K562 (cell line): ENCODE measurements around the gene TEPSIN. TPM values are rescaled to one million over a fixed set of nuclear protein-coding genes. Genes with fewer than 3 reads are reported as not detected.

ENCODE experiments used
- ATAC-seq: fragments of 200-7000 bp; cut with Tn5 transposase; 3 replicates; pipeline ENCODE4 v1.9.1; 2020; ENCODE audit warnings: moderate library complexity
- BruUV-seq: library from RNA; stranded (reverse); fragments of 400-500 nt; replicated peaks from 2 replicates; lab custom pipeline; 2021; lab: Mats Ljungman, UMichigan
- CTCF ChIA-PET: fragments of 300-600 bp; formaldehyde crosslinking; extraction: SDS; loops from one replicate; lab custom pipeline; 2021; ENCODE audit warnings: low intra/inter-chr PET ratio; lab: Yijun Ruan, JAX
- POLR2A ChIA-PET: fragments of 300-600, 350-650 bp; sonication (Branson Sonifier 250); formaldehyde crosslinking; extraction: SDS; loops from one replicate; lab custom pipeline; 2021; ENCODE audit warnings: antibody characterized with exemption, inconsistent platforms; lab: Yijun Ruan, JAX
- DNase-seq, 4 experiments: peaks; one replicate each; pipeline versions ENCODE4 v3.0.0 to v3.0.0-alpha.2; 2011 to 2018; ENCODE audit warnings: low spot score in 3 of 4, mixed read lengths in 3 of 4; ENCODE audit errors: extremely low read depth in 1 of 4
- FAIRE-seq: peaks from 2 replicates; lab custom pipeline; 2011; peaks lifted over from hg19 to GRCh38; lab: Jason Lieb, UNC
- H2AFZ ChIP-seq: 2 replicates; pipeline ENCODE4 v1.6.0; 2011; ENCODE audit warnings: low read depth, low read length, control low read depth, inconsistent platforms
- H3K27ac ChIP-seq: fragments of 200-600 bp; 3 replicates; pipeline ENCODE4 v1.8.0; 2011; ENCODE audit warnings: low read depth, mild to moderate bottlenecking, control low read depth, inconsistent platforms, low read length, moderate library complexity, mixed read lengths; ENCODE audit errors: extremely low read depth
- H3K27me3 ChIP-seq, 2 experiments: fragments of 300-600 bp in 1 of 2; 2 replicates in 1 of 2; 3 replicates in 1 of 2; pipeline versions ENCODE4 v1.6.0 to v1.8.0; 2011; ENCODE audit warnings: inconsistent platforms in 2 of 2, low read length in 2 of 2, mild to moderate bottlenecking in 1 of 2, mixed read lengths in 1 of 2, moderate library complexity in 1 of 2; ENCODE audit not compliant: control insufficient read depth in 2 of 2, insufficient read depth in 2 of 2
- H3K36me3 ChIP-seq: fragments of 300-600 bp; 3 replicates; pipeline ENCODE4 v1.8.0; 2011; ENCODE audit warnings: mild to moderate bottlenecking, low read length, inconsistent platforms; ENCODE audit not compliant: control insufficient read depth, insufficient read depth
- H3K4me1 ChIP-seq, 2 experiments: fragments of 200-600 bp in 1 of 2; replicated peaks in 1 of 2; 2 replicates in 1 of 2; 3 replicates in 1 of 2; pipeline versions ENCODE4 v1.5.1 to v1.8.0; 2011; ENCODE audit warnings: inconsistent platforms in 2 of 2, low read length in 2 of 2, mild to moderate bottlenecking in 1 of 2, mixed read lengths in 1 of 2, moderate library complexity in 1 of 2; ENCODE audit not compliant: control insufficient read depth in 2 of 2, insufficient read depth in 2 of 2
- H3K4me2 ChIP-seq: 2 replicates; pipeline ENCODE4 v1.6.1; 2011; ENCODE audit warnings: low read length, control low read depth, inconsistent platforms, mixed read lengths; ENCODE audit not compliant: insufficient read depth
- H3K4me3 ChIP-seq: fragments of 200-600 bp; sonication (generic), shearing (Covaris generic); 2 replicates; pipeline ENCODE4 v1.5.1; 2016; ENCODE audit warnings: control low read depth, inconsistent platforms
- H3K79me2 ChIP-seq: fragments of 200-600 bp; 3 replicates; pipeline ENCODE4 v1.8.0; 2011; ENCODE audit warnings: low read length, inconsistent platforms; ENCODE audit not compliant: control insufficient read depth, insufficient read depth
- H3K9ac ChIP-seq, 2 experiments: 2 replicates each; pipeline versions ENCODE4 v1.6.0 to v1.6.1; 2011; ENCODE audit warnings: low read depth in 2 of 2, low read length in 2 of 2, control low read depth in 1 of 2, inconsistent platforms in 1 of 2, mild to moderate bottlenecking in 1 of 2, mixed read lengths in 1 of 2; ENCODE audit not compliant: insufficient read depth in 1 of 2
- H3K9me1 ChIP-seq: one replicate; pipeline ENCODE4 v1.6.0; 2011; ENCODE audit warnings: inconsistent platforms, mild to moderate bottlenecking, low read length, moderate library complexity; ENCODE audit not compliant: control insufficient read depth, insufficient read depth
- H3K9me3 ChIP-seq: replicated peaks from 2 replicates; pipeline ENCODE4 v1.5.1; 2011; ENCODE audit warnings: low read depth, low read length, inconsistent platforms; ENCODE audit not compliant: control insufficient read depth, insufficient read depth
- H4K20me1 ChIP-seq: replicated peaks from 2 replicates; pipeline ENCODE4 v1.6.1; 2011; ENCODE audit warnings: low read length, inconsistent platforms, mixed read lengths; ENCODE audit not compliant: control insufficient read depth, insufficient read depth
- ELK3 ChIP-seq: fragments of 450-650 bp; formaldehyde crosslinking; IDR thresholded peaks from 2 replicates; pipeline ENCODE4 v1.4.0; 2020; ENCODE audit warnings: mild to moderate bottlenecking
- ESRRB ChIP-seq: fragments of 250-450 bp; sonication (Bioruptor Pico); IDR thresholded peaks from 2 replicates; pipeline ENCODE4 v1.5.0; 2020; ENCODE audit warnings: mild to moderate bottlenecking, moderate library complexity, borderline replicate concordance
- FIP1L1 ChIP-seq: fragments of 200-400 bp; formaldehyde crosslinking; IDR thresholded peaks from 2 replicates; pipeline ENCODE4 v1.6.1; 2018; ENCODE audit warnings: mild to moderate bottlenecking, low read depth, low read length; ENCODE audit not compliant: poor library complexity, severe bottlenecking
- GATAD2B ChIP-seq: fragments of 450-650 bp; IDR thresholded peaks from 2 replicates; pipeline ENCODE4 v1.6.1; 2017; ENCODE audit warnings: mild to moderate bottlenecking, borderline replicate concordance
- GTF2E2 ChIP-seq: fragments of 200-800 bp; sonication (Bioruptor generic); IDR thresholded peaks from 2 replicates; pipeline ENCODE4 v1.6.1; 2016; ENCODE audit warnings: missing genetic modification characterization, missing compliant biosample characterization
- MEIS2 ChIP-seq: fragments of 450-650 bp; IDR thresholded peaks from 2 replicates; pipeline ENCODE4 v1.6.1; 2014; ENCODE audit warnings: mild to moderate bottlenecking; ENCODE audit not compliant: partially characterized antibody
- UBTF ChIP-seq, 2 experiments: IDR thresholded peaks; 2 replicates each; pipeline ENCODE4 v1.6.1; 2012; ENCODE audit warnings: improper control_type of control experiment in 2 of 2, low read depth in 2 of 2, low read length in 2 of 2, borderline replicate concordance in 1 of 2
- YY1 ChIP-seq, 3 experiments: IDR thresholded peaks; 2 replicates each; pipeline ENCODE4 v1.6.1; 2011; ENCODE audit warnings: low read length in 2 of 3, mild to moderate bottlenecking in 2 of 3, moderate library complexity in 2 of 3, borderline replicate concordance in 1 of 3, control low read depth in 1 of 3, low read depth in 1 of 3; ENCODE audit not compliant: insufficient read depth in 3 of 3, insufficient replicate concordance in 2 of 3, control insufficient read depth in 1 of 3, insufficient read length in 1 of 3; ENCODE audit errors: extremely low read depth in 1 of 3
- ZBTB1 ChIP-seq: sonication (generic); formaldehyde crosslinking; IDR thresholded peaks from 2 replicates; pipeline ENCODE4 v1.8.1; 2023; ENCODE audit warnings: missing genetic modification reagents, low read depth, mild to moderate bottlenecking, borderline replicate concordance
- ZKSCAN8 ChIP-seq: fragments of 200-800 bp; sonication (Bioruptor generic); IDR thresholded peaks from 2 replicates; pipeline ENCODE4 v1.6.1; 2016; ENCODE audit warnings: missing genetic modification characterization, missing compliant biosample characterization
- ZNF274 ChIP-seq: IDR thresholded peaks from 2 replicates; pipeline ENCODE4 v1.6.1; 2011; ENCODE audit warnings: low read depth, mild to moderate bottlenecking, low read length, moderate library complexity, borderline replicate concordance
- ZNF518B ChIP-seq: fragments of 250-450 bp; sonication (Bioruptor Pico); IDR thresholded peaks from 2 replicates; pipeline ENCODE4 v1.5.0; 2021; ENCODE audit warnings: mild to moderate bottlenecking, moderate library complexity
- WGBS: fragments of 100-300 bp; shearing (Covaris generic); methylation state at CpG from one replicate; pipeline ENCODE4 v1.1.6; 2016; ENCODE audit warnings: low coverage, mixed read lengths; ENCODE audit not compliant: insufficient coverage; ENCODE audit errors: missing lambda C conversion rate; 5-methylcytosine and 5-hydroxymethylcytosine counted together
- in situ Hi-C: fragments of 300-500 bp; cut with MboI; formaldehyde crosslinking; loops from 4 replicates; pipeline ENCODE4 v1.15.0; 2018; ENCODE audit warnings: inconsistent platforms, mixed read lengths
- intact Hi-C: fragments of 100-400 bp; cut with micrococcal nuclease; formaldehyde crosslinking; loops from 2 replicates; pipeline ENCODE4 v1.14.2; 2022
- polyA plus RNA-seq, 8 experiments: library from polyadenylated mRNA; depleted of rRNA in 4 of 8; stranded (reverse) in 5 of 8; unstranded in 3 of 8; fragments of >200 nt; fragmentation: Nextera tagmentation in 2 of 8; fragmentation: Illumina TruSeq in 1 of 8; extraction: Ambion mirVana in 2 of 8; extraction: Trizol in 1 of 8; gene quantifications; 2 replicates each; pipeline versions ENCODE4 v1.2.1 to v1.2.3, GENCODE V29; 2011 to 2014; ENCODE audit warnings: inconsistent platforms in 1 of 8, missing spikeins in 1 of 8
- total RNA-seq, 7 experiments: library from RNA; depleted of rRNA in 6 of 7; stranded (reverse); fragments of >200 nt in 6 of 7; fragmentation: Illumina TruSeq in 2 of 7; extraction: Trizol in 2 of 7; gene quantifications; 2 replicates each; pipeline versions ENCODE4 v1.2.1 to v1.2.3, GENCODE V29; 2011 to 2021; ENCODE audit warnings: low replicate concordance in 1 of 7

Gene TEPSIN
- total and polyA plus RNA-seq, 9 of the 15 experiments (the other 6 are each of a cell fraction or from before 2014, with no cell fraction given): 0.80 to 29.8 (median 5.3) TPM

GRCh38 chr17:81198826-81199481 lies 39.9 kb downstream of the TEPSIN start:
- Histone ChIP-seq H3K36me3 (peaks cover 2% of the 10 kb centered on the region; the same call in 2 of the 3 replicates), H4K20me1 (no peaks in the 10 kb centered on the region), H3K4me3 (no peak overlapping the region), H3K9ac (no peak overlapping the region), H3K4me2 (no peak overlapping the region), H3K9me3 (no peaks in the 10 kb centered on the region), H3K4me1 (peaks cover 6 to 40% of the 10 kb centered on the region in 2 experiments; a peak in 4 of 5 replicates), H2AFZ (no peak overlapping the region), H3K27ac (no peak overlapping the region), H3K9me1 (peaks cover 3% of the 10 kb centered on the region), H3K27me3 (no peaks in the 10 kb centered on the region), H3K79me2 (no peaks in the 10 kb centered on the region)
- in situ Hi-C loops: no loop called here
- WGBS: 81% methylated on average over 21 of the region's 22 CpGs
- CTCF ChIA-PET: no interaction called here
- no TSS peak for BruUV-seq
- DNase-seq (no peak), ATAC-seq (no peak), FAIRE-seq (no peak)
- intact Hi-C loops: no loop called here
- POLR2A ChIA-PET: interaction anchor here (0.5 to 1.2 kb wide), 2 partner anchors 10 to 19 kb away, joined by 3 to 4 read pairs; no protein-coding TSS in a partner anchor
- TF ChIP-seq ZNF274: no peak
- TF ChIP-seq FIP1L1: no peak
- no peak for TF ChIP-seq GTF2E2 (tag)
- TF ChIP-seq UBTF (IDR thresholded peaks at IDR 0.05; ENCODE audit: borderline replicate concordance in 1 of 2, low read depth in 2 of 2, low read length in 2 of 2): no peak
- TF ChIP-seq ELK3 (CRISPR knock-in tag): no peak
- no peak for TF ChIP-seq ZNF518B (CRISPR knock-in tag)
- TF ChIP-seq YY1 (IDR thresholded peaks at IDR 0.05; ENCODE audit: borderline replicate concordance in 1 of 3, control insufficient read depth in 1 of 3, extremely low read depth in 1 of 3, insufficient read depth in 3 of 3, insufficient read length in 1 of 3, insufficient replicate concordance in 2 of 3, low read depth in 1 of 3, low read length in 2 of 3): no peak
- TF ChIP-seq ESRRB (CRISPR knock-in tag): no peak
- TF ChIP-seq ZBTB1: no peak
- TF ChIP-seq ZKSCAN8: no peak
- no peak for TF ChIP-seq GATAD2B
- TF ChIP-seq MEIS2: no peak
